ENCODE results near the gene CALML4.
"Not testable (repeated sequence)": the region's sequence is repeated elsewhere in the genome, so short reads cannot be mapped to it uniquely, and the experiment has no call there.

The CALML4 gene

GRCh38 chr15:68223171-68223570 lies 18.0 kb upstream of the CALML4 start:
- TF ChIP-seq CTCF (conservative IDR thresholded peaks at IDR 0.05; ENCODE audit: low read depth, low read length) = no peak
- no peak for DNase-seq (ENCODE audit: low read depth)
- no peak overlapping the region for H3K4me3 ChIP-seq (ENCODE audit: low read length)

- H3K4me3 ChIP-seq (ENCODE audit: low read length); DNase-seq (ENCODE audit: low read depth): not testable (repeated sequence)
These were observed 17.3 kb upstream of the CALML4 start for GRCh38 chr15:68222432-68222743.

GRCh38 chr15:68221530-68222431 lies 16.6 kb upstream of the CALML4 start:
- not testable (repeated sequence) for DNase-seq (ENCODE audit: low read depth); H3K4me3 ChIP-seq (ENCODE audit: low read length)

- TF ChIP-seq CTCF (conservative IDR thresholded peaks at IDR 0.05; ENCODE audit: low read depth, low read length) = no peak
- H3K4me3 ChIP-seq (ENCODE audit: low read length) = no peak overlapping the region
- DNase-seq (ENCODE audit: low read depth) = no peak
These were observed 15.8 kb upstream of the CALML4 start for GRCh38 chr15:68220967-68221366.

- H3K4me3 ChIP-seq (ENCODE audit: low read length) = no peak overlapping the region
- DNase-seq (ENCODE audit: low read depth) = no peak
- no peak for TF ChIP-seq CTCF (conservative IDR thresholded peaks at IDR 0.05; ENCODE audit: low read depth, low read length)
These were observed 15.4 kb upstream of the CALML4 start for GRCh38 chr15:68220489-68220888.

- DNase-seq (ENCODE audit: low read depth) = no peak
- TF ChIP-seq CTCF (conservative IDR thresholded peaks at IDR 0.05; ENCODE audit: low read depth, low read length) = no peak
- no peak overlapping the region for H3K4me3 ChIP-seq (ENCODE audit: low read length)
These were observed 14.0 kb upstream of the CALML4 start for GRCh38 chr15:68218847-68219798.

- DNase-seq (ENCODE audit: low read depth) = no peak
- H3K4me3 ChIP-seq (ENCODE audit: low read length) = no peak overlapping the region
- TF ChIP-seq CTCF (conservative IDR thresholded peaks at IDR 0.05; ENCODE audit: low read depth, low read length) = no peak
These were observed 13.2 kb upstream of the CALML4 start for GRCh38 chr15:68218331-68218730.

- no peak overlapping the region for H3K4me3 ChIP-seq (ENCODE audit: low read length)
- no peak for DNase-seq (ENCODE audit: low read depth)
- TF ChIP-seq CTCF (conservative IDR thresholded peaks at IDR 0.05; ENCODE audit: low read depth, low read length) = no peak
These were observed 12.2 kb upstream of the CALML4 start for GRCh38 chr15:68217341-68217740.
